UCSD-AML1 (cell line): ENCODE data around the gene GNAO1.

Source experiments
- DNase-seq: peaks from one replicate; lab custom pipeline; 2025; ENCODE audit not compliant: unreplicated experiment; lab: John Stamatoyannopoulos, UW

The GNAO1 gene

GRCh38 chr16:56344518-56345405, 153.5 kb downstream of the GNAO1 start:
- DNase-seq: no peak

- no peak for DNase-seq
Observed at GRCh38 chr16:56345406-56346050, 154.2 kb downstream of the GNAO1 start.

- no peak for DNase-seq
Observed at GRCh38 chr16:56346131-56346890, 155.0 kb downstream of the GNAO1 start.

- DNase-seq: no peak
Observed at GRCh38 chr16:56347166-56347565, 155.9 kb downstream of the GNAO1 start.

- DNase-seq: no peak
Observed at GRCh38 chr16:56347670-56348069, 156.4 kb downstream of the GNAO1 start.

- no peak for DNase-seq
Observed at GRCh38 chr16:56348168-56349085, 157.1 kb downstream of the GNAO1 start.

- no peak for DNase-seq
Observed at GRCh38 chr16:56349086-56349415, 157.8 kb downstream of the GNAO1 start.

GRCh38 chr16:56349711-56350161, 158.4 kb downstream of the GNAO1 start:
- DNase-seq: no peak

- no peak for DNase-seq
Observed at GRCh38 chr16:56350491-56351405, 159.5 kb downstream of the GNAO1 start.

GRCh38 chr16:56351481-56351880, 160.2 kb downstream of the GNAO1 start:
- no peak for DNase-seq

GRCh38 chr16:56352351-56353053, 161.2 kb downstream of the GNAO1 start:
- no peak for DNase-seq

- DNase-seq: no peak
Observed at GRCh38 chr16:56353054-56353921, 162.0 kb downstream of the GNAO1 start.

GRCh38 chr16:56354016-56354415, 162.7 kb downstream of the GNAO1 start:
- DNase-seq: no peak

- DNase-seq: no peak
Observed at GRCh38 chr16:56354746-56355145, 163.5 kb downstream of the GNAO1 start.

GRCh38 chr16:56355221-56355620, 163.9 kb downstream of the GNAO1 start:
- no peak for DNase-seq

GRCh38 chr16:56355786-56356275, 164.5 kb downstream of the GNAO1 start:
- no peak for DNase-seq

- DNase-seq: peak; percentile 82
Observed at GRCh38 chr16:56356276-56357240, 165.3 kb downstream of the GNAO1 start.
